ENCODE results near the gene MAPK9. TPM values are rescaled to one million over a fixed set of nuclear protein-coding genes. Genes with fewer than 3 reads are reported as not detected.

MAPK9 gene
- total RNA-seq, 1 donor from 2014 or later, result 30.3 TPM

GRCh38 chr5:180281706-180282105, 10.2 kb downstream of the MAPK9 start:
- DNase-seq (no peak), ATAC-seq (ENCODE audit: low read depth) (no peak)
- CTCF ChIA-PET, result interaction anchor here (1.3 to 1.4 kb wide), 2 partner anchors 12 to 34 kb away, joined by 4 to 5 read pairs; no protein-coding TSS in a partner anchor
- POLR2A ChIA-PET, result no interaction called here
- no peaks in the 10 kb centered on the region for H3K4me1 Mint-ChIP-seq
- no peak for TF ChIP-seq CTCF (IDR thresholded peaks at IDR 0.05)
- no peak overlapping the region for H3K27ac Mint-ChIP-seq
- H3K9me3 Mint-ChIP-seq, result no peaks in the 10 kb centered on the region
- H3K27me3 Mint-ChIP-seq, result no peaks in the 10 kb centered on the region
- H3K36me3 Mint-ChIP-seq (ENCODE audit: low read depth), result peaks cover 83% of the 10 kb centered on the region
- H3K4me3 Mint-ChIP-seq, result no peak overlapping the region
- intact Hi-C loops (cut with micrococcal nuclease), result no loop called here

GRCh38 chr5:180274695-180275094, 17.2 kb downstream of the MAPK9 start:
- no peak for DNase-seq
- no peak overlapping the region for H3K4me3 Mint-ChIP-seq
- H3K27ac Mint-ChIP-seq, result no peak overlapping the region
- no peaks in the 10 kb centered on the region for H3K4me1 Mint-ChIP-seq
- intact Hi-C loops (cut with micrococcal nuclease), result no loop called here
- H3K36me3 Mint-ChIP-seq (ENCODE audit: low read depth), result peaks cover 76% of the 10 kb centered on the region
- no peak for TF ChIP-seq CTCF (IDR thresholded peaks at IDR 0.05)
- no peaks in the 10 kb centered on the region for H3K27me3 Mint-ChIP-seq
- H3K9me3 Mint-ChIP-seq, result peaks cover 18% of the 10 kb centered on the region
- POLR2A ChIA-PET, result no interaction called here
- CTCF ChIA-PET, result no interaction called here
- ATAC-seq (ENCODE audit: low read depth), result no peak

GRCh38 chr5:180271221-180271620, 20.7 kb downstream of the MAPK9 start:
- H3K4me1 Mint-ChIP-seq, result no peaks in the 10 kb centered on the region
- TF ChIP-seq CTCF (IDR thresholded peaks at IDR 0.05), result no peak
- DNase-seq (no peak), ATAC-seq (ENCODE audit: low read depth) (no peak)
- no peaks in the 10 kb centered on the region for H3K27me3 Mint-ChIP-seq
- peaks cover 78% of the 10 kb centered on the region for H3K36me3 Mint-ChIP-seq (ENCODE audit: low read depth)
- H3K27ac Mint-ChIP-seq, result no peak overlapping the region
- POLR2A ChIA-PET, result interaction anchor here (0.5 kb wide), 1 partner anchor 22 kb away, joined by 8 read pairs; no protein-coding TSS in a partner anchor
- intact Hi-C loops (cut with micrococcal nuclease), result no loop called here
- CTCF ChIA-PET, result no interaction called here
- no peak overlapping the region for H3K4me3 Mint-ChIP-seq
- peaks cover 30% of the 10 kb centered on the region for H3K9me3 Mint-ChIP-seq

- Mint-ChIP-seq H3K27ac (no peak overlapping the region), H3K36me3 (ENCODE audit: low read depth) (peaks cover 93% of the 10 kb centered on the region), H3K4me3 (no peak overlapping the region), H3K9me3 (peaks cover 56% of the 10 kb centered on the region), H3K4me1 (no peaks in the 10 kb centered on the region), H3K27me3 (no peaks in the 10 kb centered on the region)
- intact Hi-C loops (cut with micrococcal nuclease), result no loop called here
- DNase-seq (no peak), ATAC-seq (ENCODE audit: low read depth) (no peak)
- TF ChIP-seq CTCF (IDR thresholded peaks at IDR 0.05), result no peak
- ChIA-PET POLR2A (no interaction called here), CTCF (no interaction called here)
Observed at GRCh38 chr5:180259260-180259611, 32.6 kb downstream of the MAPK9 start.

GRCh38 chr5:180253036-180253824, 38.7 kb downstream of the MAPK9 start:
- Mint-ChIP-seq H3K4me1 (no peaks in the 10 kb centered on the region), H3K36me3 (ENCODE audit: low read depth) (peaks cover 84% of the 10 kb centered on the region), H3K4me3 (no peak overlapping the region), H3K27ac (no peak overlapping the region), H3K27me3 (no peaks in the 10 kb centered on the region), H3K9me3 (peaks cover 47% of the 10 kb centered on the region)
- no peak for TF ChIP-seq CTCF (IDR thresholded peaks at IDR 0.05)
- DNase-seq, result no peak
- ChIA-PET CTCF (no interaction called here), POLR2A (no interaction called here)
- ATAC-seq (ENCODE audit: low read depth), result no peak
- intact Hi-C loops (cut with micrococcal nuclease), result no loop called here

Measured in activated B cell treated with CpG ODN at 0.5 μM for 24 hours (primary cell).